H9 (cell line): ENCODE results near the gene ROBO1. TPM values are rescaled to one million over a fixed set of nuclear protein-coding genes. Genes with fewer than 3 reads are reported as not detected.

Experiments
- DNase-seq: peaks from one replicate; pipeline ENCODE4 v3.0.0-alpha.2; 2017
- H2AFZ ChIP-seq: one replicate; pipeline ENCODE4 v1.6.1; 2013; ENCODE audit warnings: mild to moderate bottlenecking, low read length, control low read depth, moderate library complexity
- H2AK5ac ChIP-seq: 2 replicates; pipeline ENCODE4 v1.6.1; 2013; ENCODE audit warnings: low read length, control low read depth, mixed read lengths; ENCODE audit not compliant: insufficient read length
- H2BK120ac ChIP-seq: one replicate; pipeline ENCODE4 v1.6.1; 2013; ENCODE audit warnings: low read depth, mild to moderate bottlenecking, low read length, control low read depth, inconsistent platforms; ENCODE audit not compliant: poor library complexity, severe bottlenecking
- H2BK12ac ChIP-seq: 2 replicates; pipeline ENCODE4 v1.6.1; 2013; ENCODE audit warnings: low read length, control low read depth, mixed read lengths, low read depth; ENCODE audit not compliant: insufficient read length
- H2BK15ac ChIP-seq: 2 replicates; pipeline ENCODE4 v1.6.1; 2013; ENCODE audit warnings: low read depth, low read length, control low read depth
- H2BK20ac ChIP-seq: one replicate; pipeline ENCODE4 v1.6.1; 2013; ENCODE audit warnings: low read depth, mild to moderate bottlenecking, low read length, control low read depth, inconsistent platforms; ENCODE audit not compliant: poor library complexity, severe bottlenecking
- H2BK5ac ChIP-seq: 2 replicates; pipeline ENCODE4 v1.6.1; 2013; ENCODE audit warnings: low read length, control low read depth, mixed read lengths; ENCODE audit not compliant: insufficient read length
- H3K14ac ChIP-seq: 2 replicates; pipeline ENCODE4 v1.6.1; 2013; ENCODE audit warnings: low read length, control low read depth; ENCODE audit not compliant: insufficient read depth
- H3K18ac ChIP-seq: 2 replicates; pipeline ENCODE4 v1.6.1; 2013; ENCODE audit warnings: low read depth, mild to moderate bottlenecking, mixed read lengths, low read length, control low read depth; ENCODE audit not compliant: insufficient read length
- H3K23ac ChIP-seq: 2 replicates; pipeline ENCODE4 v1.6.1; 2013; ENCODE audit warnings: low read length, control low read depth, mixed read lengths, low read depth; ENCODE audit not compliant: insufficient read length
- H3K23me2 ChIP-seq: 2 replicates; pipeline ENCODE4 v1.6.1; 2013; ENCODE audit warnings: low read depth, mild to moderate bottlenecking, mixed read lengths, low read length, control low read depth; ENCODE audit not compliant: insufficient read length, poor library complexity, severe bottlenecking
- H3K27ac ChIP-seq: 2 replicates; pipeline ENCODE4 v1.5.1; 2013; ENCODE audit warnings: low read length, control low read depth, mixed read lengths, low read depth; ENCODE audit not compliant: insufficient read length
- H3K27me3 ChIP-seq: 2 replicates; pipeline ENCODE4 v1.6.1; 2013; ENCODE audit warnings: low read length, control low read depth, inconsistent platforms; ENCODE audit not compliant: insufficient read depth
- H3K4ac ChIP-seq: 2 replicates; pipeline ENCODE4 v1.6.1; 2013; ENCODE audit warnings: low read depth, mild to moderate bottlenecking, control low read depth, inconsistent platforms, low read length, moderate library complexity
- H3K4me1 ChIP-seq: 2 replicates; pipeline ENCODE4 v1.6.1; 2013; ENCODE audit warnings: low read length, control low read depth, inconsistent platforms; ENCODE audit not compliant: insufficient read depth
- H3K4me2 ChIP-seq: 2 replicates; pipeline ENCODE4 v1.6.1; 2013; ENCODE audit warnings: low read length, control low read depth, mixed read lengths; ENCODE audit not compliant: insufficient read length, insufficient read depth
- H3K56ac ChIP-seq: 2 replicates; pipeline ENCODE4 v1.6.1; 2013; ENCODE audit warnings: low read depth, mild to moderate bottlenecking, mixed read lengths, low read length, control low read depth; ENCODE audit not compliant: insufficient read length
- H3K79me1 ChIP-seq: 2 replicates; pipeline ENCODE4 v1.6.1; 2013; ENCODE audit warnings: low read depth, mild to moderate bottlenecking, moderate library complexity, low read length, control low read depth, inconsistent platforms; ENCODE audit not compliant: insufficient read depth, poor library complexity, severe bottlenecking
- H3K79me2 ChIP-seq: 2 replicates; pipeline ENCODE4 v1.6.1; 2013; ENCODE audit warnings: low read length, control low read depth, inconsistent platforms; ENCODE audit not compliant: insufficient read depth
- H3K9ac ChIP-seq: 2 replicates; pipeline ENCODE4 v1.6.1; 2013; ENCODE audit warnings: low read length, control low read depth, mixed read lengths; ENCODE audit not compliant: insufficient read length; ENCODE audit errors: extremely low read depth
- H3K9me3 ChIP-seq: one replicate; pipeline ENCODE4 v1.6.1; 2013; ENCODE audit warnings: low read depth, low read length, inconsistent platforms; ENCODE audit not compliant: control insufficient read depth
- H3T11ph ChIP-seq: one replicate; pipeline ENCODE4 v1.6.1; 2013; ENCODE audit warnings: mild to moderate bottlenecking, low read length, control low read depth, inconsistent platforms
- H4K20me1 ChIP-seq: one replicate; pipeline ENCODE4 v1.6.1; 2013; ENCODE audit not compliant: control insufficient read depth, insufficient read length, insufficient read depth
- H4K5ac ChIP-seq: 2 replicates; pipeline ENCODE4 v1.6.1; 2013; ENCODE audit warnings: low read depth, mild to moderate bottlenecking, mixed read lengths, low read length, control low read depth; ENCODE audit not compliant: insufficient read length
- H4K8ac ChIP-seq: replicated peaks from 2 replicates; pipeline ENCODE4 v1.6.1; 2013; ENCODE audit warnings: low read length, control low read depth, mixed read lengths, low read depth; ENCODE audit not compliant: insufficient read length
- H4K91ac ChIP-seq: 2 replicates; pipeline ENCODE4 v1.6.1; 2013; ENCODE audit warnings: low read depth, mild to moderate bottlenecking, moderate library complexity, mixed read lengths, low read length, control low read depth; ENCODE audit not compliant: insufficient read length
- H3K27ac Mint-ChIP-seq, 3 experiments: 2 replicates in 2 of 3; 3 replicates in 1 of 3; pipeline ENCODE4 v1.8.0; 2020 to 2021; ENCODE audit warnings: mixed read lengths in 3 of 3, mild to moderate bottlenecking in 1 of 3, moderate library complexity in 1 of 3
- H3K27me3 Mint-ChIP-seq: 2 replicates; pipeline ENCODE4 v1.8.0; 2021; ENCODE audit warnings: low read depth, mild to moderate bottlenecking, moderate library complexity, mixed read lengths
- H3K36me3 Mint-ChIP-seq, 3 experiments: 2 replicates in 2 of 3; 3 replicates in 1 of 3; pipeline ENCODE4 v1.8.0; 2020 to 2021; ENCODE audit warnings: low read depth in 3 of 3, mixed read lengths in 3 of 3; ENCODE audit not compliant: insufficient read depth in 1 of 3
- H3K4me1 Mint-ChIP-seq, 2 experiments: 2 replicates each; pipeline ENCODE4 v1.8.0; 2020; ENCODE audit warnings: mixed read lengths in 2 of 2
- H3K4me3 Mint-ChIP-seq, 2 experiments: 2 replicates in 1 of 2; 3 replicates in 1 of 2; pipeline ENCODE4 v1.8.0; 2020 to 2021; ENCODE audit warnings: mild to moderate bottlenecking in 2 of 2, mixed read lengths in 2 of 2, moderate library complexity in 1 of 2
- H3K9me3 Mint-ChIP-seq, 2 experiments: 2 replicates in 1 of 2; 3 replicates in 1 of 2; pipeline ENCODE4 v1.8.0; 2020; ENCODE audit warnings: mild to moderate bottlenecking in 2 of 2, mixed read lengths in 2 of 2, moderate library complexity in 1 of 2
- WGBS: extraction: QIAGEN DNeasy Blood & Tissue Kit; methylation state at CpG from one replicate; pipeline ENCODE4 v1.1.7; 2013; ENCODE audit warnings: missing lambda C conversion rate, low lambda C conversion rate, mixed read lengths; ENCODE audit not compliant: insufficient read length; ENCODE audit errors: extremely low coverage; 5-methylcytosine and 5-hydroxymethylcytosine counted together
- total RNA-seq: library from RNA; stranded (reverse); gene quantifications from 2 replicates; pipeline ENCODE4 v1.2.1, GENCODE V29; 2021
- TF ChIP-seq, protein P1 (sequence below): fragments of 200-600 bp; sonication (generic); conservative IDR thresholded peaks from 3 replicates; pipeline ENCODE4 v1.8.0; 2021; ENCODE audit warnings: antibody characterized with exemption, mild to moderate bottlenecking

The ROBO1 gene
- total RNA-seq, 1 experiment from 2014 or later = 62.7 TPM

DNA sequence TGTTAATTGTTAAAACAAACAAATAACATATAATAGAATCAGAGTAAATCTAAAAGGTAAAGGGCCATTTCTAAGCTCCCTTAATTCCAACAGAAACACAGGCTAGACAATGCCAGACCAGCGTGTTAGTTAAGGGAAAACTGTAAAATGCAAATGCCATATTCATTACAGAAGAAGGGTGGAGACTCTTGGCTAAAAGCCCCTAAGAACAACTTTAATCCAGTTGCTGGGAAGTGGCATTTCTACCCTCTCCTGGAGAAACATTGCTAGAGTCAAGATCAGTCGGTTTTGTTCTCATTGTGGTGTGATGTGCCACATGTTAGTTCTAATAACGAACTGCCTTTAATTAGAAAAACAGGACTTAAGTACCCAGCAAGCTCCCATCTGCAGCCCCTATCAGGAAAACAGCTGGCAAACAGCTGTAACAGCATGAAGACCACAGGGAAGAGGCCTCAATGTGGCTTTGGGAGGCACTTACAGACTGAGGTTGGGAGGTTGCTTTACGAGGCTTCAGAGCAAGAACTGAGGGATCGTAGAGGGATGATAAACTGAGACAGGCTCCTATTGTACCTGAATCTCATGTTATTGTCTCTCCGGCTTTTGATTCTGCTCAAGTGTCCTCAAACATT, 1134.8 kb downstream of the ROBO1 start:
- H3K36me3 Mint-ChIP-seq = peaks cover 5 to 19% (median 16%) of the 10 kb centered on the region in 3 experiments; a peak in 6 of 7 replicates
- Histone ChIP-seq H3K14ac (no peak overlapping the region), H3K27me3 (no peaks in the 10 kb centered on the region), H2AK5ac (no peak overlapping the region), H3K4ac (no peak overlapping the region), H3K4me1 (no peaks in the 10 kb centered on the region), H3K23ac (no peak overlapping the region), H2AFZ (no peak overlapping the region), H4K91ac (no peak overlapping the region), H2BK120ac (no peak overlapping the region), H3K9me3 (no peaks in the 10 kb centered on the region), H2BK12ac (no peak overlapping the region), H2BK5ac (no peak overlapping the region), H3K4me2 (no peak overlapping the region), H3K56ac (no peak overlapping the region), H4K5ac (no peak overlapping the region), H3K79me1 (no peaks in the 10 kb centered on the region), H3K23me2 (no peaks in the 10 kb centered on the region), H3K27ac (no peak overlapping the region), H3T11ph (no peak overlapping the region), H4K20me1 (no peaks in the 10 kb centered on the region), H3K79me2 (no peaks in the 10 kb centered on the region), H2BK20ac (no peak overlapping the region), H4K8ac (no peak overlapping the region), H3K9ac (no peak overlapping the region), H3K18ac (no peak overlapping the region), H2BK15ac (no peak overlapping the region)
- DNase-seq = no peak
- no peak overlapping the region for H3K4me3 Mint-ChIP-seq
- WGBS = no CpG with 5 or more reads among the region's 6 CpGs
- no peaks in the 10 kb centered on the region for H3K27me3 Mint-ChIP-seq
- no peaks in the 10 kb centered on the region for H3K9me3 Mint-ChIP-seq
- H3K27ac Mint-ChIP-seq = peak overlapping the region in 2 of 3 experiments; percentile 61 to 80; a peak in 2 of 7 replicates
- TF ChIP-seq, protein P1, sequence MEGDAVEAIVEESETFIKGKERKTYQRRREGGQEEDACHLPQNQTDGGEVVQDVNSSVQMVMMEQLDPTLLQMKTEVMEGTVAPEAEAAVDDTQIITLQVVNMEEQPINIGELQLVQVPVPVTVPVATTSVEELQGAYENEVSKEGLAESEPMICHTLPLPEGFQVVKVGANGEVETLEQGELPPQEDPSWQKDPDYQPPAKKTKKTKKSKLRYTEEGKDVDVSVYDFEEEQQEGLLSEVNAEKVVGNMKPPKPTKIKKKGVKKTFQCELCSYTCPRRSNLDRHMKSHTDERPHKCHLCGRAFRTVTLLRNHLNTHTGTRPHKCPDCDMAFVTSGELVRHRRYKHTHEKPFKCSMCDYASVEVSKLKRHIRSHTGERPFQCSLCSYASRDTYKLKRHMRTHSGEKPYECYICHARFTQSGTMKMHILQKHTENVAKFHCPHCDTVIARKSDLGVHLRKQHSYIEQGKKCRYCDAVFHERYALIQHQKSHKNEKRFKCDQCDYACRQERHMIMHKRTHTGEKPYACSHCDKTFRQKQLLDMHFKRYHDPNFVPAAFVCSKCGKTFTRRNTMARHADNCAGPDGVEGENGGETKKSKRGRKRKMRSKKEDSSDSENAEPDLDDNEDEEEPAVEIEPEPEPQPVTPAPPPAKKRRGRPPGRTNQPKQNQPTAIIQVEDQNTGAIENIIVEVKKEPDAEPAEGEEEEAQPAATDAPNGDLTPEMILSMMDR = no peak
- no peaks in the 10 kb centered on the region; a peak in 2 of 4 replicates for H3K4me1 Mint-ChIP-seq
